GM18508 (cell line): ENCODE data around the gene IFT122.
"Not testable (repeated sequence)": the region's sequence is repeated elsewhere in the genome, so short reads cannot be mapped to it uniquely, and the experiment has no call there.

Experiments used
- ATAC-seq: cut with Tn5 transposase; IDR thresholded peaks from one replicate; pipeline ENCODE4 v1.9.1; 2021; ENCODE audit warnings: moderate number of reproducible peaks; ENCODE audit not compliant: insufficient read depth, unreplicated experiment

IFT122 gene

GRCh38 chr3:129512595-129512994 lies 72.6 kb downstream of the IFT122 start:
- no peak for ATAC-seq

- no peak for ATAC-seq
Measured at GRCh38 chr3:129513705-129514104, 73.7 kb downstream of the IFT122 start.

- no peak for ATAC-seq
Measured at GRCh38 chr3:129514110-129514509, 74.1 kb downstream of the IFT122 start.

- no peak for ATAC-seq
Measured at GRCh38 chr3:129514563-129514962, 74.5 kb downstream of the IFT122 start.

GRCh38 chr3:129515108-129515820 lies 75.2 kb downstream of the IFT122 start:
- ATAC-seq, result not testable (repeated sequence)

GRCh38 chr3:129515821-129516432 lies 75.9 kb downstream of the IFT122 start:
- ATAC-seq, result not testable (repeated sequence)

- ATAC-seq, result no peak
Measured at GRCh38 chr3:129517516-129517915, 77.5 kb downstream of the IFT122 start.

GRCh38 chr3:129518038-129518561 lies 78.1 kb downstream of the IFT122 start:
- ATAC-seq, result no peak

- no peak for ATAC-seq
Measured at GRCh38 chr3:129518581-129518980, 78.6 kb downstream of the IFT122 start.

GRCh38 chr3:129519449-129519848 lies 79.4 kb downstream of the IFT122 start:
- ATAC-seq, result no peak

- no peak for ATAC-seq
Measured at GRCh38 chr3:129519896-129520715, 80.1 kb downstream of the IFT122 start.

- ATAC-seq, result no peak
Measured at GRCh38 chr3:129520960-129521359, 80.9 kb downstream of the IFT122 start.

- no peak for ATAC-seq
Measured at GRCh38 chr3:129521611-129522010, 81.6 kb downstream of the IFT122 start.

GRCh38 chr3:129522953-129523352 lies 82.9 kb downstream of the IFT122 start:
- ATAC-seq, result no peak

GRCh38 chr3:129524081-129524480 lies 84.1 kb downstream of the IFT122 start:
- ATAC-seq, result no peak

- no peak for ATAC-seq
Measured at GRCh38 chr3:129525341-129525968, 85.4 kb downstream of the IFT122 start.

GRCh38 chr3:129526121-129526900 lies 86.3 kb downstream of the IFT122 start:
- peak; percentile 86 for ATAC-seq

- no peak for ATAC-seq
Measured at GRCh38 chr3:129527262-129527661, 87.2 kb downstream of the IFT122 start.

- ATAC-seq, result no peak
Measured at GRCh38 chr3:129528589-129529100, 88.6 kb downstream of the IFT122 start, which contains the start of gene RHO. RHO (plus strand) TSS chr3:129528639; CDS start chr3:129528734, 95 bp downstream.
